Mesodermal cell (in vitro differentiated cells): ENCODE measurements around the gene SMIM10. TPM values are rescaled to one million over a fixed set of nuclear protein-coding genes. Genes with fewer than 3 reads are reported as not detected.
"Not testable (repeated sequence)": the region's sequence is repeated elsewhere in the genome, so short reads cannot be mapped to it uniquely, and the experiment has no call there.

Experiments used
- H3K27ac ChIP-seq: 2 replicates; pipeline ENCODE4 v1.7.0; 2013; ENCODE audit warnings: mild to moderate bottlenecking, low read depth, low read length, moderate library complexity; ENCODE audit not compliant: severe bottlenecking
- H3K36me3 ChIP-seq: 2 replicates; pipeline ENCODE4 v1.7.1; 2013; ENCODE audit warnings: mild to moderate bottlenecking, low read length, moderate library complexity; ENCODE audit not compliant: control insufficient read depth, insufficient read depth
- H3K4me1 ChIP-seq: one replicate; pipeline ENCODE4 v1.7.1; 2013; ENCODE audit warnings: mild to moderate bottlenecking, low read length; ENCODE audit not compliant: insufficient read depth, control insufficient read depth, poor library complexity, severe bottlenecking
- H3K4me3 ChIP-seq: 2 replicates; pipeline ENCODE4 v1.7.0; 2013; ENCODE audit warnings: low read length, control low read depth, mild to moderate bottlenecking; ENCODE audit not compliant: insufficient read depth, poor library complexity, severe bottlenecking; ENCODE audit errors: extremely low read depth
- H3K9me3 ChIP-seq: 2 replicates; pipeline ENCODE4 v1.7.1; 2013; ENCODE audit warnings: mild to moderate bottlenecking, low read length, moderate library complexity; ENCODE audit not compliant: control insufficient read depth
- WGBS, 2 experiments: methylation state at CpG; one replicate each; pipeline ENCODE4 v1.1.5; 2013; ENCODE audit warnings: missing lambda C conversion rate in 2 of 2; ENCODE audit not compliant: insufficient coverage in 2 of 2; 5-methylcytosine and 5-hydroxymethylcytosine counted together
- polyA plus RNA-seq, 2 experiments: library from polyadenylated mRNA; stranded (reverse); fragments of 50-300 nt; gene quantifications; one replicate each; pipeline ENCODE4 v1.2.3, GENCODE V29; 2013

The SMIM10 gene
- polyA plus RNA-seq (2013, experiment 1 of 2) = 0.92 TPM
- polyA plus RNA-seq (2013, experiment 2 of 2) = 0.71 TPM

GRCh38 chrX:134990801-134991481 lies at the start of gene SMIM10:
TSS of gene SMIM10 (plus strand) at chrX:134990991. CDS start at chrX:134991096, 105 bp downstream.
- Histone ChIP-seq H3K9me3 (no peaks in the 10 kb centered on the region), H3K36me3 (no peaks in the 10 kb centered on the region), H3K27ac (no peak within 1 kb of the TSS), H3K4me3 (no peak within 1 kb of the TSS), H3K4me1 (peaks cover 6% of the 10 kb centered on the region)
- WGBS, 2 experiments = 13 to 26% methylated on average over 18 to 30 of the region's 45 CpGs

GRCh38 chrX:134946364-134946763 lies 44.4 kb upstream of the SMIM10 start:
- not testable (repeated sequence) for H3K36me3 ChIP-seq, H3K27ac ChIP-seq, H3K9me3 ChIP-seq, H3K4me3 ChIP-seq
- peaks cover 12% of the 10 kb centered on the region for H3K4me1 ChIP-seq
- whole genome bisulfite sequencing, 2 experiments = 83% methylated on average over 5 of the region's 6 CpGs; no CpG with 5 or more reads in 1 of the 2 experiments

- Histone ChIP-seq H3K9me3 (no peaks in the 10 kb centered on the region), H3K4me3 (no peak overlapping the region), H3K4me1 (peaks cover 12% of the 10 kb centered on the region), H3K27ac (peak overlapping the region; percentile 99), H3K36me3 (no peaks in the 10 kb centered on the region)
- no CpG with 5 or more reads among the region's 3 CpGs for WGBS, 2 experiments
Observed at GRCh38 chrX:134948333-134949241, 42.2 kb upstream of the SMIM10 start.

- Histone ChIP-seq H3K4me3 (no peak overlapping the region), H3K27ac (peak overlapping the region; percentile 99), H3K9me3 (no peaks in the 10 kb centered on the region), H3K4me1 (peaks cover 12% of the 10 kb centered on the region), H3K36me3 (no peaks in the 10 kb centered on the region)
- 60% methylated on average over 2 of the region's 3 CpGs; no CpG with 5 or more reads in 1 of the 2 experiments for WGBS, 2 experiments
Observed at GRCh38 chrX:134949271-134949670, 41.5 kb upstream of the SMIM10 start.

- H3K4me3 ChIP-seq = no peak overlapping the region
- H3K27ac ChIP-seq = no peak overlapping the region
- WGBS, 2 experiments = 100% methylated on average over 1 of the region's 1 CpG; no CpG with 5 or more reads in 1 of the 2 experiments
- H3K4me1 ChIP-seq = no peaks in the 10 kb centered on the region
- H3K36me3 ChIP-seq = no peaks in the 10 kb centered on the region
- H3K9me3 ChIP-seq = no peaks in the 10 kb centered on the region
Observed at GRCh38 chrX:134957836-134958235, 33.0 kb upstream of the SMIM10 start.

- H3K4me3 ChIP-seq, H3K36me3 ChIP-seq, H3K4me1 ChIP-seq, H3K27ac ChIP-seq, H3K9me3 ChIP-seq: not testable (repeated sequence)
- WGBS, 2 experiments = no CpG with 5 or more reads among the region's 26 CpGs
Observed at GRCh38 chrX:134960366-134960765, 30.4 kb upstream of the SMIM10 start.

- Histone ChIP-seq H3K9me3 (no peaks in the 10 kb centered on the region), H3K4me3 (no peak overlapping the region), H3K4me1 (peaks cover 3% of the 10 kb centered on the region), H3K36me3 (no peaks in the 10 kb centered on the region), H3K27ac (peak overlapping the region; percentile 23)
- no CpG with 5 or more reads among the region's 2 CpGs for WGBS, 2 experiments
Observed at GRCh38 chrX:134963041-134963440, 27.8 kb upstream of the SMIM10 start.

GRCh38 chrX:134969726-134970125 lies 21.1 kb upstream of the SMIM10 start:
- H3K36me3 ChIP-seq = no peaks in the 10 kb centered on the region
- H3K4me3 ChIP-seq = no peak overlapping the region
- no peaks in the 10 kb centered on the region for H3K9me3 ChIP-seq
- H3K27ac ChIP-seq = no peak overlapping the region
- no CpG with 5 or more reads among the region's 1 CpG for WGBS, 2 experiments
- peaks cover 3% of the 10 kb centered on the region for H3K4me1 ChIP-seq

GRCh38 chrX:134971926-134972325 lies 18.9 kb upstream of the SMIM10 start:
- H3K9me3 ChIP-seq = no peaks in the 10 kb centered on the region
- peaks cover 3% of the 10 kb centered on the region for H3K4me1 ChIP-seq
- no peak overlapping the region for H3K4me3 ChIP-seq
- WGBS, 2 experiments = no CpG with 5 or more reads among the region's 3 CpGs
- no peak overlapping the region for H3K27ac ChIP-seq
- H3K36me3 ChIP-seq = no peaks in the 10 kb centered on the region

- Histone ChIP-seq H3K4me1 (no peaks in the 10 kb centered on the region), H3K9me3 (no peaks in the 10 kb centered on the region), H3K27ac (no peak overlapping the region), H3K4me3 (no peak overlapping the region), H3K36me3 (no peaks in the 10 kb centered on the region)
- WGBS, 2 experiments = 100% methylated on average over 1 of the region's 1 CpG; no CpG with 5 or more reads in 1 of the 2 experiments
Observed at GRCh38 chrX:134975516-134975915, 15.3 kb upstream of the SMIM10 start.
